GM23338 (cell line): ENCODE data around the gene RBP7. TPM values are rescaled to one million over a fixed set of nuclear protein-coding genes. Genes with fewer than 3 reads are reported as not detected.

ENCODE experiments used
- ATAC-seq: fragments of 200-7000 bp; cut with Tn5 transposase; 3 replicates; pipeline ENCODE4 v1.9.1; 2020
- DNase-seq: peaks from one replicate; pipeline ENCODE4 v3.0.0-alpha.2; 2015; ENCODE audit warnings: low spot score
- H2AFZ ChIP-seq: fragments of 200-600 bp; sonication (generic); 2 replicates; pipeline ENCODE4 v1.8.0; 2016; ENCODE audit warnings: antibody characterized with exemption, mild to moderate bottlenecking, moderate library complexity
- H3F3A ChIP-seq: fragments of 200-600 bp; sonication (generic); replicated peaks from 2 replicates; pipeline ENCODE4 v1.8.0; 2017; ENCODE audit warnings: antibody characterized with exemption, mixed run types, low read depth
- H3K27ac ChIP-seq: fragments of 200-600 bp; sonication (generic); 2 replicates; pipeline ENCODE4 v1.6.1; 2016; ENCODE audit warnings: low read depth
- H3K27me3 ChIP-seq: fragments of 200-600 bp; sonication (generic); 2 replicates; pipeline ENCODE4 v1.8.0; 2016; ENCODE audit warnings: mild to moderate bottlenecking, mixed run types, moderate library complexity; ENCODE audit not compliant: insufficient read depth
- H3K36me3 ChIP-seq: fragments of 200-600 bp; sonication (generic); 2 replicates; pipeline ENCODE4 v1.8.0; 2016; ENCODE audit warnings: mild to moderate bottlenecking; ENCODE audit not compliant: insufficient read depth
- H3K4me1 ChIP-seq: fragments of 200-600 bp; sonication (generic); 2 replicates; pipeline ENCODE4 v1.8.0; 2016; ENCODE audit warnings: mild to moderate bottlenecking, moderate library complexity; ENCODE audit not compliant: insufficient read depth
- H3K4me2 ChIP-seq: fragments of 200-600 bp; sonication (generic); 2 replicates; pipeline ENCODE4 v1.7.1; 2017; ENCODE audit warnings: mixed run types
- H3K4me3 ChIP-seq: fragments of 200-600 bp; sonication (generic); 2 replicates; pipeline ENCODE4 v1.6.1; 2016; ENCODE audit warnings: mixed run types
- H3K79me2 ChIP-seq: fragments of 200-600 bp; sonication (generic); replicated peaks from 2 replicates; pipeline ENCODE4 v1.8.0; 2017; ENCODE audit warnings: mild to moderate bottlenecking; ENCODE audit not compliant: insufficient read depth
- H3K9me2 ChIP-seq: fragments of 200-600 bp; sonication (generic); 2 replicates; pipeline ENCODE4 v1.8.0; 2017; ENCODE audit not compliant: insufficient read depth
- H4K20me1 ChIP-seq: fragments of 200-600 bp; sonication (generic); replicated peaks from 2 replicates; pipeline ENCODE4 v1.8.0; 2017; ENCODE audit warnings: mild to moderate bottlenecking; ENCODE audit not compliant: insufficient read depth
- H3K27ac Mint-ChIP-seq: 2 replicates; pipeline ENCODE4 v1.8.0; 2020; ENCODE audit warnings: inconsistent platforms, mild to moderate bottlenecking, moderate library complexity, mixed read lengths
- H3K27me3 Mint-ChIP-seq: 3 replicates; pipeline ENCODE4 v1.8.0; 2022; ENCODE audit warnings: low read depth, mild to moderate bottlenecking, moderate library complexity, mixed read lengths, inconsistent platforms; ENCODE audit not compliant: insufficient read depth, poor library complexity
- H3K36me3 Mint-ChIP-seq: 3 replicates; pipeline ENCODE4 v1.8.0; 2021; ENCODE audit warnings: low read depth, mild to moderate bottlenecking, inconsistent platforms, moderate library complexity, mixed read lengths
- H3K4me1 Mint-ChIP-seq: 3 replicates; pipeline ENCODE4 v1.8.0; 2020; ENCODE audit warnings: mild to moderate bottlenecking, inconsistent platforms, mixed read lengths
- H3K4me3 Mint-ChIP-seq: 3 replicates; pipeline ENCODE4 v1.8.0; 2021; ENCODE audit warnings: moderate library complexity, mild to moderate bottlenecking, inconsistent platforms, mixed read lengths
- H3K9me3 Mint-ChIP-seq: 3 replicates; pipeline ENCODE4 v1.8.0; 2020; ENCODE audit warnings: moderate library complexity, mild to moderate bottlenecking, inconsistent platforms, mixed read lengths
- CREB1 ChIP-seq: fragments of 250-450 bp; sonication (Bioruptor Pico); IDR thresholded peaks from 2 replicates; pipeline ENCODE4 v1.5.0; 2020; ENCODE audit warnings: low read depth, mild to moderate bottlenecking, moderate library complexity
- CTCF ChIP-seq, 2 experiments: fragments of 200-600 bp in 1 of 2; sonication (generic) in 1 of 2; conservative IDR thresholded peaks; 2 replicates each; pipeline versions ENCODE4 v1.5.1 to v1.6.1; 2016 to 2017; ENCODE audit warnings: antibody characterized with exemption in 2 of 2, low read depth in 2 of 2, mild to moderate bottlenecking in 2 of 2, moderate library complexity in 1 of 2
- ETS1 ChIP-seq: IDR thresholded peaks from 2 replicates; pipeline ENCODE4 v1.6.1; 2016; ENCODE audit warnings: antibody characterized with exemption
- EZH2 ChIP-seq: fragments of 200-600 bp; sonication (generic); IDR thresholded peaks from one replicate; pipeline ENCODE4 v1.8.0; 2017; ENCODE audit warnings: antibody characterized with exemption, mild to moderate bottlenecking, low read depth; ENCODE audit not compliant: unreplicated experiment
- EZH2phosphoT487 ChIP-seq: fragments of 200-600 bp; sonication (generic); IDR thresholded peaks from one replicate; pipeline ENCODE4 v1.8.1; 2018; ENCODE audit warnings: antibody characterized with exemption; ENCODE audit not compliant: unreplicated experiment
- JUNB ChIP-seq: IDR thresholded peaks from one replicate; pipeline ENCODE4 v1.6.1; 2016; ENCODE audit warnings: antibody characterized with exemption; ENCODE audit not compliant: unreplicated experiment
- NANOG ChIP-seq: IDR thresholded peaks from 2 replicates; pipeline ENCODE4 v1.6.1; 2016; ENCODE audit warnings: antibody characterized with exemption, borderline replicate concordance
- POLR2AphosphoS5 ChIP-seq: IDR thresholded peaks from 2 replicates; pipeline ENCODE4 v1.6.1; 2016; ENCODE audit warnings: antibody characterized with exemption, low read depth
- REST ChIP-seq: IDR thresholded peaks from one replicate; pipeline ENCODE4 v1.6.1; 2018; ENCODE audit warnings: antibody characterized with exemption; ENCODE audit not compliant: unreplicated experiment
- STAT1 ChIP-seq: IDR thresholded peaks from one replicate; pipeline ENCODE4 v1.6.1; 2016; ENCODE audit warnings: antibody characterized with exemption; ENCODE audit not compliant: unreplicated experiment
- ZNF114 ChIP-seq: fragments of 250-450 bp; sonication (Bioruptor Pico); IDR thresholded peaks from 2 replicates; pipeline ENCODE4 v1.5.0; 2020; ENCODE audit warnings: mild to moderate bottlenecking, moderate library complexity
- ZNF331 ChIP-seq: fragments of 250-450 bp; sonication (Bioruptor Pico); IDR thresholded peaks from 2 replicates; pipeline ENCODE4 v1.5.0; 2020; ENCODE audit warnings: low read depth, mild to moderate bottlenecking, moderate library complexity
- ZNF462 ChIP-seq: fragments of 250-450 bp; sonication (Bioruptor Pico); IDR thresholded peaks from 2 replicates; pipeline ENCODE4 v1.5.0; 2020; ENCODE audit warnings: mild to moderate bottlenecking, moderate library complexity
- polyA plus RNA-seq: library from polyadenylated mRNA; unstranded; fragments of >200 nt; fragmentation: Nextera tagmentation; extraction: Ambion mirVana; gene quantifications from 2 replicates; pipeline ENCODE4 v1.2.1, GENCODE V29; 2016
- total RNA-seq: library from RNA; depleted of rRNA; stranded (reverse); fragments of >200 nt; shearing (Covaris generic); gene quantifications from 2 replicates; pipeline ENCODE4 v1.2.3, GENCODE V29; 2014

Gene RBP7
- total and polyA plus RNA-seq, 2 experiments from 2014 or later = 3.2 to 16.7 TPM

- Histone ChIP-seq H3F3A (peaks cover 6% of the 10 kb centered on the region; the same call in 1 of the 2 replicates), H3K36me3 (0 out of 2 replicates have a peak, but pooled peaks cover 4% of the 10 kb centered on the region), H3K4me3 (peak within 1 kb of the TSS; percentile 81), H3K27ac (peak within 1 kb of the TSS; percentile 99), H3K79me2 (peaks cover 44% of the 10 kb centered on the region), H3K4me2 (peak within 1 kb of the TSS; percentile 85), H2AFZ (peak within 1 kb of the TSS; percentile 87), H3K27me3 (no peaks in the 10 kb centered on the region), H3K9me2 (no peaks in the 10 kb centered on the region), H3K4me1 (peaks cover 9% of the 10 kb centered on the region; the same call in 1 of the 2 replicates), H4K20me1 (peaks cover 12% of the 10 kb centered on the region; the same call in 1 of the 2 replicates)
- DNase-seq (peak; percentile 99), ATAC-seq (peak; percentile 89)
- peaks cover 4% of the 10 kb centered on the region; the same call in 1 of the 3 replicates for H3K9me3 Mint-ChIP-seq
- peaks cover 6% of the 10 kb centered on the region for H3K27me3 Mint-ChIP-seq
- peak within 1 kb of the TSS; percentile 96 for H3K4me3 Mint-ChIP-seq
- peaks cover 19% of the 10 kb centered on the region for H3K36me3 Mint-ChIP-seq
- peaks cover 8% of the 10 kb centered on the region for H3K4me1 Mint-ChIP-seq
- H3K27ac Mint-ChIP-seq = peak within 1 kb of the TSS; percentile 99
- no peak for TF ChIP-seq EZH2
- TF ChIP-seq NANOG = no peak
- no peak for TF ChIP-seq REST
- TF ChIP-seq JUNB = no peak
- TF ChIP-seq POLR2AphosphoS5 = peak; percentile 88
- no peak for TF ChIP-seq ZNF114 (CRISPR knock-in tag)
- TF ChIP-seq ZNF331 (CRISPR knock-in tag) = peak; percentile 87
- TF ChIP-seq ETS1 = no peak
- no peak for TF ChIP-seq STAT1
- TF ChIP-seq EZH2phosphoT487 = no peak
- TF ChIP-seq ZNF462 = no peak
- peak; percentile 61 to 88 for TF ChIP-seq CTCF (conservative IDR thresholded peaks at IDR 0.05; ENCODE audit: low read depth in 2 of 2)
- TF ChIP-seq CREB1 (CRISPR knock-in tag) = 0 out of 2 replicates have a peak, but pooled peaks have one; percentile 45
Observed at GRCh38 chr1:10032590-10033358, 35.7 kb downstream of the RBP7 start, which contains the start of gene UBE4B. Gene UBE4B, plus strand, starts transcription at chr1:10032958. Its CDS starts 713 bp downstream, at chr1:10033671.
